HG02970 (cell line): ENCODE data around the gene FANCB.

Source experiments
- ATAC-seq: cut with Tn5 transposase; IDR thresholded peaks from one replicate; pipeline ENCODE4 v1.9.1; 2021; ENCODE audit warnings: mild to moderate bottlenecking, moderate library complexity, moderate number of reproducible peaks; ENCODE audit not compliant: unreplicated experiment, low FRiP score

The FANCB gene

DNA sequence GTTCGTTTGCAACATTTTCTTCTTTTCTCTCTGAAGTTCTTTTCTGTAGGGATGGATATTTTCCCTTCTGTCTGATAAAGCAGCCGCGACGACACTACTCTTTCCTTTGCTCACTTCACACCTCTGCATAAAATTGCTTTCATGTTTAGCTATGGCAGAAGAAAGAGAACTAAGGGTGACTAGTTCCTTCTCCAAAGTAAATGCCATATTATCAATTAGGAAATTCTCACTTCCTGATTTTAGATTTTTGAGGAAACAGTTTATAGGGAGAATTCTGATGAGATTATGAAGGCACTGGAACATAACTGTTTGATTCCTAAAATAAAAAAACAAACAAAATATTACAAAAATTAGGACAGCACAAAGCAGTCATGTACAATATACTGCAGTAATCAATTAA is 29.2 kb downstream of the FANCB start:
- no peak for ATAC-seq

DNA sequence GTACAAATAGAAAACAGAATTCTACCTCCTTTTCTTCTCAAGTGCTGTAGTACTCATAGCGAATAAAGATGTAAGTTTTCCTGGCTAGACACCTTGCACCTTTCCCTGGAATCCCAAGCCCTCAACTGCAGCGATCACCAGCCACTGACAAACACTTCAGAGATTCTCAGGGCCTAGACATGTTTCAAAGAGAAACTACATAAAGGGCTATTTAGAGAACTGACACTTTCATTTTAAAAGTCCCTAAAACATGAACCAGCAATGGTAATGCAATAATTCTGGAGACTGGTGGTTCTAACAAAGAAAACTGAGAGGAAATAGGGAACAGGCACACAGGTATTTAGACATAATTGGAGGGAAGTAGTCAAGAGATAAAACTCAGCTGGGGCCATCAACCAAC is 35.7 kb downstream of the FANCB start:
- no peak for ATAC-seq

DNA sequence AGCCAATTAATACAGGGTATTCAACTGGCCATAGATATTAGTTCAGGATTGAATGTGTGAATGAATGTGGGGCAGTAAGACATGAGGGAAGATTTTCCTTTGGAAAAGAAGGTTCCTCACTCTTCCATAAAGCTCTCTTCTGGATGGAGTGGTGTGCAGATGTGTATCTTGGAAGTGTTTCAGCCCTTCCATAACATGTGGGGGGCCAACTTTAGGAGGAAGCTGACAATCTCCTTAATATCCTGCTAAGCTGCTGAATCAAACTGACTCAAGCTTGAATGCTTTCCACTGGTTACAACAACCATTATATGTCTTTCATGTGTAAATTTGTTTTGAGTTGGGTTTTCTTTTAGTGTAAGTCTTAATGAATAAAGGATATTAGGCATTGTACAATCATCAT is 40.3 kb downstream of the FANCB start:
- ATAC-seq, result no peak

DNA sequence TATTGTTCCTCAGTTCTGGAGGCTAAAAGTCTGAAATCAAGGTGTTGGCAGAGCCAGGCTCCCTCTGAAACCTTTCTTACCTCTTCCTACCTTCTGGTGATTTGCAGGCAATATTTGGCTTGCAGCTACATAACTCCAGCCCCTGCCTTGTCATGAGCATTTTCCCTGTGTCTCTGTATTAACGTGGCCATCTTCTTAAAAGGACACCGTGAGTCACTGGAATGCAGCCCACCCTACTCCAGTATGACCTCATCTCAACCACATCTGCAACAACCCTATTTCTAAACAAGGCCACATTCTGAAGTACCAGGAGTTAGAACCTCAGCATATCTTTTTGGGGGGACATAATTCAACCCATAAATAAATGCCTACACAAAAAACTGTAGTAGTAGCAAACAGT is 40.7 kb downstream of the FANCB start:
- ATAC-seq, result no peak

DNA sequence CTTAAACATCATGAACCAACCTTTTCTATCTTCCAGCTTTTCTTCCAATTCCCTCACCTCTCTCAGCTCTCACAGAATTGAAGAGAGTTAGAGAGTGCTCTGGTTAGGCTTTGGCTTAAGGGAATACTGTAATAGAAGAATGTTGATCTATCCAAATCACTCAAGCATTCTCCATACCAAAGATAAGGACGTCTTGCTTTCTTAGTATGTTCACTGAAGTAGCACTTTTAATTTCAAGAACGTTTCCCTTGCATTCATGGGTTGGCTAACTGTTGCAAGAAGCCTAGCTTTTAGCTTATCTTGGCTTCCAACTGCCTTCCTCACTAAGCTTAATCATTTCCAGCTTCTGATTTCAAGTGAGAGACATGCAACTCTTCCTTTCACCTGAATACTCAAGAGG is 43.2 kb downstream of the FANCB start:
- no peak for ATAC-seq

DNA sequence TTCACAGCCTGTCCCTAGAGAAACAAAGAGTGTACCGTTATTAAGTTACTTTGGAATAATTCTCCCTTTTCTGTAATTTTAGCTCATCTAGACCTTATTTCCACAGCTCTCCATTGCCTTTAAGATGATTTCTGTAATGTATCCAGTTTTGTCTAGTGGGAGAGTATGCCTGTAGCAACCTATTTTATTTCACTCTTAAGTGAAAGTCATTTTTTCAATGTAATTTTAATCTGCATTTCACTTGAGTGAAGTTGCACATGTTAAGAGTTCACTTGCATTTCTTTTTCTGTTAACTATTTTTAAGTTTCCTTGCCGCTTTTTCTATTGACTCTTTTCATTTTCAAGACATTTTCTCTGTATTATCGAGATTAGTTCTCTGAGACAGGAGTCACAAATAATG is 46.5 kb downstream of the FANCB start:
- ATAC-seq, result no peak

DNA sequence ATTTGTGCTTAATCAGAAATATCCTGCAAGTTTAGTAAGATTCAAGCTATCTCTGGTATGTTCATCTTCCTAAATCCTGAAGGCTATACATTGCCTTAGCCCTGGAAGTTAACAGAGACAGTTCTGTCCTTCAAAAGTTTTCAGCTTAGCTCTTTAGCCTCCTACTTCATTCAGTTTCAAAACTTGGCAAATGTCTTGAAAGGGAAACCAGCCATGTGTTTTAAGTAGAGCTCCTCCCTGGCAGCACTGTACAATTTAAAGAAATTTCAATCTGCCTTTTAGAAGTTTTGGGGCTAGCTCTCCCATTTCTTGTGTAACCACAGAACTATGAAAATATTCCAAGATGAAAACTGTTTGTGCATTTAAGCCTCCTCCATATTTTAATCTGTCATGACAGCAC is 47.0 kb downstream of the FANCB start:
- no peak for ATAC-seq

DNA sequence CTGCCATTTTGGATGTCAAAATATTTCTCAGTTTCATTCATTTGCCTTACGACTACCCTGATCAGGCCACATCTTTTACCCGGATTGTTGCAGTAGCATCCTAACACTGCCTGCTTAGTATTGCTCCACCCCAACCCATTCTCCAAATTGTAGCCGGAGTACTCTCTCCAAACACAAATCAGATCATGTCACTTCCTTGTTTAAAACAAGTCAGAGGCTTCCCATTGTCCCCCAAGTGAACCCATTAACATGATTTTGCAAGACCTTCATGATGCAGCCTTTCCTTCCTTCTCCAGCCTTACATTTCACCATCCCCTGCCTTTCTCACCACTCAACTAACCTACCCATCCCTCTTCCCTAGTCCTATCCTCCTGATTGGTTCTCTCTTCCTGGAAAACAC is 53.1 kb downstream of the FANCB start:
- ATAC-seq, result no peak

DNA sequence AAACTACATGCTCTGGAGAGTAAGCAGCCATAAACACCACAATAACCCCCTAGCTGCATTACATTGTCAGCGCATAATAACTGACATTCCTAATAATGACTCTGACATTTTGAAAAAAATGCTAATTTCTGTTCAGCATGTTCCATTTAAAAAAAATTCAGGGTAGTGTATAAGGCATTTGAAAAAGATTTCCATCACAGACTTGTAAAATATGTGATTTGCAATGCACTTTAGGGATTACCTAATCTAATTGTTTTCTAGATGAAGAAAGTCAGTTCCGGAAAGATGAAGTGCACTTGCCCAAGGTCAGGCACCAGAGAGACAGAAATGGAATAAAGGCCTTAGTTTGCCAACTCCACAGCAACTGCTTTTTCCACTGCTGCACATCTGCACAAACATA is 55.3 kb downstream of the FANCB start:
- no peak for ATAC-seq

DNA sequence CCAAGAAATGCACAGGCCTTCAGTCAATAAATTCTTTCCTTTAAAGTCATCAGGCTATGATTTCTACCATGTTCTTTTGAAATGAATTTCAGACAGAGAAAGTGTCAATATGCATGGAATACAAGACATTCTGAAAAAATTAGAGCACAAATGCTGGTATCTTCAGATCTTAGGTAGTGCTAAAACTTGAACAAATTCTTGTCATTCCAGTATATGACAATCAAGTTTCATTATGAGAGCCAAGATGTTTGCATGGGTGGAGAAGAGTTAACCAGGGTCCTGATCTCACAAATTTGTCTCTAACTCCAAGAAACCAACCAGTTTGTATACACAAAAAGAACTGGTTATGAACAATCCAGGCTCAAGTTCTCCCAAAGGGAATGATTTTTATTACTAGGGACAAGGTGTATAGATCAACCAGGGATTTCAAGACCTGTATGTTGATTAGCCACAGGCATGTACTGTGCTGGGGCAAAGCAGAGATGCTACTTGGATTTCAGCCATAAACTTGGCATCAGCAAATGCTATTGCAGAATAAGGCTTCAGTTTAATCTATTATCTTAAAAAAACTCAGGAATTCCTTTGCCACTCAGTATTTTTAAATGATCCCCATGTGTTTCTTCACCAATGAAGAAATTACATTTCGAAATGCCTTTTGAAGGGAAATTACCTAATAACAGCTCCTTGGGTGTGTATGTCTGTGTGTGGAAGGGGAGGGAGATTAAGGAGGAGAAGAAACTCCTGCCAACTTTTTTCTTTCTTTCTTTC is 69.7 kb downstream of the FANCB start:
- ATAC-seq, result no peak

DNA sequence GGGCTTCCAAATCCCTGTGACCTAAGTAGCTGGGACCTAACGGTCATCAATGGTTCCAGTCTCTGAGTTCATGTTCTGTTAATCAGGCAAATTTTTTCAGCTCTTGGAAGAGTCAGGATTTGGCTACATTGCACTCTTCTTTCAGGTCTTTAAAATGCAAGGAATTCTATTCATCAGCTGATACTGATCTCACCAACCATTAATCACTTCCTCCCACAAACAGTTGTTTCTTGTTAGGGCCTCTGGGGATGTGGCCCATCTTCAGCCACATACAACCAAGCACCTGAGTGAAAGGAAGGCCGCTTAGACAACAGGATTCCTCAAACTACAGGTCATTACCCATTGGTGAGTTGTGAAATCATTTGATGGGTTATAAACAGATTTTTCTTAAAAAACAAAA is 71.7 kb downstream of the FANCB start:
- no peak for ATAC-seq

DNA sequence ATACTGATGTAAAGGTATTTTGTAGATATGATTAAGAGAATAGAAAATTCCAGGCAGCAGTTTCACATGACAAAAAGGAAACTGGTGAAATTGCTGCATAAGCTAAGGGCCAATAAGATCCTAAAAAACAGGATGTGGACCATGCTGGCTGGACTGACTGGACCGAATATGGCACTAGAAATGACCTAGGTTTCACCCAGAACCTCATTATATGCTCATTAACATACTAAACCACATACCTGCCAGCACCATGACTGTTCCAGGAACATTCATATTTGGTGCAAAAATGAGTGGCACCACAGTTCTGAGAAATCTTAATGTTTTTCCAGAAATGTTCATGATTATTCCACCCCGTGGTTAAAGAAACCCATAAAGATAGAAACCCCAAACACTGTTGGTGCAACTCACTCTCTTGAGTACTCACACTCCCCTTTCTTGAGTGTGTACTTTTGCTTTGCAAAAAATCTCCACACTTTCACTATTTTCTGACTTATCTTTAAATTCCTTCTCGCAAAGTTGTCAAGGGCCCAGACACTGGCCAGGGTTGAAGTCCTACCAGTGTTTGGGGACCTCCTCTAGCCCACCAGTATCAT is 74.0 kb downstream of the FANCB start:
- ATAC-seq, result no peak
